NB4 (cell line): ENCODE results near the gene RARRES1.

Experiments used
- DNase-seq: peaks from one replicate; pipeline ENCODE4 v3.0.0; 2010; ENCODE audit warnings: low read depth
- H3K4me3 ChIP-seq: one replicate; pipeline ENCODE4 v1.5.1; 2011; ENCODE audit warnings: mild to moderate bottlenecking, low read depth, low read length, moderate library complexity
- CTCF ChIP-seq: IDR thresholded peaks from one replicate; pipeline ENCODE4 v1.5.1; 2012; ENCODE audit warnings: low read depth, low read length
- MAX ChIP-seq: IDR thresholded peaks from 2 replicates; pipeline ENCODE4 v1.6.1; 2011; ENCODE audit warnings: low read depth, low read length
- MYC ChIP-seq: IDR thresholded peaks from 2 replicates; pipeline ENCODE4 v1.6.1; 2011; ENCODE audit warnings: low read depth, low read length
- POLR2A ChIP-seq: IDR thresholded peaks from 2 replicates; pipeline ENCODE4 v1.6.1; 2011; ENCODE audit warnings: mild to moderate bottlenecking; ENCODE audit not compliant: insufficient read length; ENCODE audit errors: extremely low read depth

The RARRES1 gene

GRCh38 chr3:158753854-158754253, 21.6 kb upstream of the RARRES1 start:
- TF ChIP-seq POLR2A (no peak), MYC (no peak), CTCF (no peak), MAX (no peak)
- H3K4me3 ChIP-seq: no peak overlapping the region
- DNase-seq: no peak

GRCh38 chr3:158751316-158751715, 19.1 kb upstream of the RARRES1 start:
- TF ChIP-seq MAX (no peak), POLR2A (no peak), MYC (no peak), CTCF (no peak)
- H3K4me3 ChIP-seq: no peak overlapping the region
- no peak for DNase-seq

GRCh38 chr3:158750016-158750415, 17.8 kb upstream of the RARRES1 start:
- TF ChIP-seq POLR2A (no peak), MAX (no peak), MYC (no peak), CTCF (no peak)

GRCh38 chr3:158749526-158749925, 17.3 kb upstream of the RARRES1 start:
- DNase-seq: no peak
- H3K4me3 ChIP-seq: no peak overlapping the region
- TF ChIP-seq POLR2A (no peak), CTCF (no peak), MAX (no peak), MYC (no peak)

More at GRCh38 chr3:158750016-158750415, 17.8 kb upstream of the RARRES1 start:
- no peak overlapping the region for H3K4me3 ChIP-seq
- no peak for DNase-seq

GRCh38 chr3:158748237-158748828, 16.1 kb upstream of the RARRES1 start:
- H3K4me3 ChIP-seq: no peak overlapping the region
- TF ChIP-seq POLR2A (no peak), MAX (no peak), MYC (no peak), CTCF (no peak)
- DNase-seq: no peak

GRCh38 chr3:158747417-158747816, 15.2 kb upstream of the RARRES1 start:
- TF ChIP-seq MYC (no peak), POLR2A (no peak), CTCF (no peak), MAX (no peak)
- DNase-seq: no peak
- no peak overlapping the region for H3K4me3 ChIP-seq
